OCI-LY1 (cell line): ENCODE data around the gene RFNG.

Source experiments
- H2AFZ ChIP-seq: fragments of 200-600 bp; sonication (generic), shearing (Covaris generic); 2 replicates; pipeline ENCODE4 v1.6.0; 2014; ENCODE audit warnings: antibody characterized with exemption, mild to moderate bottlenecking, low read length
- H3F3A ChIP-seq: fragments of 200-600 bp; sonication (generic), shearing (Covaris generic); 2 replicates; pipeline ENCODE4 v1.6.0; 2014; ENCODE audit warnings: mild to moderate bottlenecking, antibody characterized with exemption, low read length, moderate library complexity; ENCODE audit not compliant: insufficient read depth
- H3K27ac ChIP-seq: fragments of 200-600 bp; sonication (generic); 2 replicates; pipeline ENCODE4 v1.5.1; 2014; ENCODE audit warnings: low read length, mixed run types, mild to moderate bottlenecking, low read depth; ENCODE audit not compliant: poor library complexity, severe bottlenecking
- H3K27me3 ChIP-seq: fragments of 200-600 bp; sonication (generic); 2 replicates; pipeline ENCODE4 v1.6.0; 2014; ENCODE audit warnings: antibody characterized with exemption, mild to moderate bottlenecking, low read length, moderate library complexity; ENCODE audit not compliant: insufficient read depth
- H3K36me3 ChIP-seq: fragments of 200-600 bp; sonication (generic); 2 replicates; pipeline ENCODE4 v1.6.1; 2014; ENCODE audit warnings: mild to moderate bottlenecking, antibody characterized with exemption, low read length, moderate library complexity, mixed read lengths; ENCODE audit not compliant: insufficient read depth
- H3K4me1 ChIP-seq: fragments of 200-600 bp; sonication (generic); 2 replicates; pipeline ENCODE4 v1.5.1; 2014; ENCODE audit warnings: mild to moderate bottlenecking, low read length, moderate library complexity; ENCODE audit not compliant: insufficient read depth, severe bottlenecking
- H3K4me2 ChIP-seq: fragments of 200-600 bp; sonication (generic), shearing (Covaris generic); 2 replicates; pipeline ENCODE4 v1.6.1; 2014; ENCODE audit warnings: low read length
- H3K4me3 ChIP-seq: fragments of 200-600 bp; sonication (generic); 2 replicates; pipeline ENCODE4 v1.5.1; 2014; ENCODE audit warnings: low read length, low read depth, mild to moderate bottlenecking, mixed read lengths; ENCODE audit not compliant: poor library complexity, severe bottlenecking
- H3K79me2 ChIP-seq: fragments of 200-600 bp; shearing (Covaris generic); 2 replicates; pipeline ENCODE4 v1.6.1; 2016; ENCODE audit warnings: mixed run types, low read length, mixed read lengths; ENCODE audit not compliant: insufficient read depth
- H3K9ac ChIP-seq: fragments of 200-600 bp; sonication (generic), shearing (Covaris generic); 2 replicates; pipeline ENCODE4 v1.6.1; 2014; ENCODE audit warnings: mild to moderate bottlenecking, low read length, mixed read lengths
- H3K9me2 ChIP-seq: fragments of 200-600 bp; sonication (generic), shearing (Covaris generic); 2 replicates; pipeline ENCODE4 v1.6.1; 2014; ENCODE audit warnings: low read depth, mild to moderate bottlenecking, low read length, mixed read lengths
- H3K9me3 ChIP-seq: fragments of 200-600 bp; shearing (Covaris generic); 2 replicates; pipeline ENCODE4 v1.6.1; 2014; ENCODE audit warnings: low read length, mixed read lengths
- H4K20me1 ChIP-seq: fragments of 200-600 bp; sonication (generic), shearing (Covaris generic); 2 replicates; pipeline ENCODE4 v1.6.0; 2016; ENCODE audit warnings: mild to moderate bottlenecking, low read length; ENCODE audit not compliant: insufficient read depth
- CTCF ChIP-seq: fragments of 200-600 bp; sonication (generic), shearing (Covaris generic); IDR thresholded peaks from 2 replicates; pipeline ENCODE4 v1.5.1; 2017; ENCODE audit warnings: mild to moderate bottlenecking, antibody characterized with exemption, low read length, moderate library complexity, mixed read lengths
- EZH2 ChIP-seq: fragments of 200-600 bp; sonication (generic), shearing (Covaris generic); IDR thresholded peaks from 2 replicates; pipeline ENCODE4 v1.8.0; 2017; ENCODE audit warnings: borderline replicate concordance, mixed run types, mild to moderate bottlenecking, antibody characterized with exemption, low read length, moderate library complexity, mixed read lengths

RFNG gene

GRCh38 chr17:82063424-82064415 is 12.1 kb upstream of the RFNG start:
- Histone ChIP-seq H3K9me3 (no peaks in the 10 kb centered on the region), H3K27ac (no peak overlapping the region), H2AFZ (no peak overlapping the region), H3K9me2 (no peaks in the 10 kb centered on the region), H3K4me2 (peak overlapping the region; percentile 90), H3K4me3 (peak overlapping the region; percentile 79), H3K27me3 (no peaks in the 10 kb centered on the region), H3K4me1 (peaks cover 25% of the 10 kb centered on the region), H3F3A (no peaks in the 10 kb centered on the region), H3K36me3 (peaks cover 52% of the 10 kb centered on the region), H3K79me2 (no peaks in the 10 kb centered on the region), H4K20me1 (no peaks in the 10 kb centered on the region), H3K9ac (peak overlapping the region; percentile 76; the same call in 1 of the 2 replicates)
- no peak for TF ChIP-seq CTCF
- no peak for TF ChIP-seq EZH2

- Histone ChIP-seq H2AFZ (no peak overlapping the region), H3K36me3 (peaks cover 59% of the 10 kb centered on the region), H3K27me3 (no peaks in the 10 kb centered on the region), H3K27ac (no peak overlapping the region), H3K4me2 (no peak overlapping the region), H3K4me3 (no peak overlapping the region), H3K9ac (no peak overlapping the region), H3K9me3 (no peaks in the 10 kb centered on the region), H3K4me1 (peaks cover 25% of the 10 kb centered on the region), H3K79me2 (no peaks in the 10 kb centered on the region), H3F3A (no peaks in the 10 kb centered on the region), H4K20me1 (no peaks in the 10 kb centered on the region), H3K9me2 (no peaks in the 10 kb centered on the region)
- TF ChIP-seq EZH2 (no peak), CTCF (no peak)
Observed at GRCh38 chr17:82062984-82063368, 11.4 kb upstream of the RFNG start.

- H3K9me2 ChIP-seq, result no peaks in the 10 kb centered on the region
- H3K36me3 ChIP-seq, result peaks cover 66% of the 10 kb centered on the region
- no peaks in the 10 kb centered on the region for H3F3A ChIP-seq
- no peak overlapping the region for H3K4me3 ChIP-seq
- H3K27ac ChIP-seq, result no peak overlapping the region
- H3K4me1 ChIP-seq, result peaks cover 25% of the 10 kb centered on the region
- no peak overlapping the region for H2AFZ ChIP-seq
- H3K9ac ChIP-seq, result no peak overlapping the region
- H3K9me3 ChIP-seq, result no peaks in the 10 kb centered on the region
- H3K79me2 ChIP-seq, result no peaks in the 10 kb centered on the region
- H4K20me1 ChIP-seq, result no peaks in the 10 kb centered on the region
- no peak for TF ChIP-seq CTCF
- no peak for TF ChIP-seq EZH2
- H3K4me2 ChIP-seq, result no peak overlapping the region
- H3K27me3 ChIP-seq, result no peaks in the 10 kb centered on the region
Observed at GRCh38 chr17:82062076-82062983, 10.7 kb upstream of the RFNG start.
